HL-60/S4 treated with phorbol 12-myristate 13-acetate at 8.2 ng/mL for 4 days and 3 days (cell line): Measurements from ENCODE around the gene ANKFN1.

Source experiments
- in situ Hi-C: fragments of 300-500 bp; cut with MboI; formaldehyde crosslinking; loops from 2 replicates; pipeline ENCODE4 v1.15.0; 2022; ENCODE audit warnings: low sequenced_read_pairs

ANKFN1 gene

DNA sequence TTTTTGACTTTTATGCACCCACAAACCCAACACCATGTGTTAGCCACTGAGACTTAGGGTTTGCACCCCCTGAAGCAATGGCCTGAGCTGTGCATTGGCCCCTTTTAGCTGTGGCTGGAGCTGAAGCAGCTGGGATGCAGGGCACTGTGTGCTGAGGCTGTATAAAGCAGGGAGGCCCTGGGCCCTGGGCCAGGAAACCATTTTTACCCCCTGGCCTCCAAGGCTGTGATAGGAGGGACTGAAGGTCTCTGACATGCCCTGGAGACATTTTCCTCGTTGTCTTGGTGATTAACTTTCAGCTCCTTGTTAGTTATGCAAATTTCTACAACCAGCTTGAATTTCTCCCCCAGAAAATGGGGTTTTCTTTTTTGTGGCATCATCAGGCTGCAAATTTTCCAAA lies 6.7 kb upstream of the ANKFN1 start:
- in situ Hi-C loops, result no loop called here

DNA sequence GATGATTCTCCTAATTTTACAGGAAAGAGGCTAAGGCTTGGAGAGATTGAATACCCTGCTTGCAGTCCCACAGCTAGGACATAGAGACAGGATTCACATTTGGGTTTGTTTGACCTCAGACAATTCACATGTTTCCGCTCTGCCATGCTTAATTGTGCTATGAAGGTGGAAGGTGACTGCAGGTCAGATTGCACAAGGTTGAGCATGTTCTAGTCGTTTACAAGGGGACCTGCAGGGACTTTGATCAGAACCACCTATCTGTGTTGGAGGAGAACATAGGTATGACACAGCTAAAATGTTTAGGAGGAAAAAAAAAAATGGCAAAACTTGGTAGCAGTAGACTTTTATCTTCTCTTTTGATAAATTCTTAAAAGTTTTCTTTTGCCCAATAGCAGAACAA lies 4.9 kb upstream of the ANKFN1 start:
- in situ Hi-C loops, result no loop called here

DNA sequence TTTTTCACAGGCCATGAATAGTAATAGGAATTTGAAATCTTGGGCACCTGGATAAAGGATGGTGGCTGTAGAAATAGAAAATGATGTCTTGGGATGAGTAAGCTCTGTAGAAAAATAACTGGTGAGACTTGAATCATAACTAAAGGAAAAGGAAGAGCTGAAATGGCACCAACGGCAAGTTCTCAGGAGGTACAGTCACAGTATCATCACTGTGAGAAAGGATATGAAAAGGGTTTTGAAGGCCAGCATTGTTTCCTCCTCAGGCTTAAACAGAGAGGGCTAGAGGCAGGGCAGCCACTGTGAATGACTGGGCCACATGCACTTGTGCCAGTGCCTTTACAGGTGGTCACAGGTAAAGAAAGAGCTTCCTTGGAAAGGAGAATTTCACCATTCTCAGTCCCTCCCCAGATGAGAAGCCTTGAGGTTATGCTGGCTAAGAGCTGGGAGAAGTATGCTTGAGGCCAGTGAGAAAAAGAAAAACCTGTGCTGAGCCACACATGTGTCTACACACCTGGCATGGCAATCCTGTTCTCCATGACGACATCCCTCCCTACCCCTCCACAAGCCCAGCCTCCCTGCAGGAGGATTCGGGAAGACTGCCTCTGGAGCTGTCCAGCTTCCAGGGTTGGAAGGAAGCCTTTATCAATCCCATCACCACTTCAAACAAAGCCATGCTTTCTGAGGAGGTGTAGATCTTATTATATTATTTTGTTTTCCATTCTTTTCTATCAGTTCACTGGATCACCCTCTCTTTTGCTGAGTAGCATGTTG lies 3.8 kb upstream of the ANKFN1 start:
- in situ Hi-C loops, result no loop called here

DNA sequence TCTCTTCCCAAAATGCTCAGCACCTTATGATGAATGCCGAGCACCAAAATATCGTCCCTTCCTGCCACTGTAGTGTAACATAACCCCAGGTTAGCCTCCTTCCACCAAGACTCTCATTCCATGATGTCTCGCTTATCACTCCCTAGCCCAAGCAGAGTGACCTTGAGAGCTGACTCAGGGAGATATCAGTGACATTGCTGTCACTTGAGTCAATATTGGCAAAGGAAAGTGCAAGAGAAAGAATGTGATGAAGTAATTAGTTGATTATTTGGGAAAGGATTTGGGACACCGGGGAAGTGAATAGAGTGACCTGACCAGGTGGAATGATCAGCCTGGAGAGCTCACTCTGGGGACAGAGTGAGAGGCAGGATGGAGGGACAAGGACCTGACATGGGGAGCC lies 2.6 kb upstream of the ANKFN1 start:
- in situ Hi-C loops, result no loop called here

DNA sequence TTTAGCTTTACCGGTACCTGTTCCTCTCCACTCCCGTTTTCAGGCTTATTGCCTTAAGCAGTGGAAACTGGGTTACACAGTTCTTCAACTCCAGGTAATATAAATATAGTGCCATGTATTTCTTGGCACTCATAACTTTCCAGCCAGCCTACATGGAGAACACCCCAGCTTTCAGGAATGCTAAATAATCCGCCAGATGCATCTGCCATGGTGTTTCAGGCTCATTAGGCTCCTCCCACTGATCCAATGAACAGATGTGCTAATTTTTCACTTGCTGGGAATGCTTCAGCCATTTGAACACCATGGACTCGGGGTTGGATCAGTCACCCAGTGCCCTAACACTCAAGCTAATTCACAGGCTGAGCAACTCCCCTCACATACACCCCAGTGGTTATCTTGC lies 4.6 kb downstream of the ANKFN1 start:
- in situ Hi-C loops, result no loop called here

DNA sequence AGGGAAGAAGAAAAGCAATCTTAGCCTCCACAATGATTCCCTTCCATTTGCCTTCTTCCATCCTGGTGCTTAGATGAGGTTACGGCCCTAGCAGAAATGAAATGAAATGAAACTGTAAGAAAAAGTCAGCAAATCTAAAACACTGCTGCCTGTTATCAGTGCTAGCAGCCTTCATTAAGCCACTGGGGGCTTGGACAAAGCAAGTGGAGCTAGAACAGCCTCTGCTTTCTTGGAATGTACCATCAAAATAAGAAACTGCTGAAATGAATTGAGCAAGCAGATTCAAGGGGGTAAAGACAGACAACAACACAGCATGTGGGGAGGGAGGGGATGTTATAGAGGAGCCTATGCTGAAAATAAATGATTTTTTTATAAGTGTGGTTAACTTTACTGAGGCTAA lies 5.1 kb downstream of the ANKFN1 start:
- in situ Hi-C loops, result no loop called here

DNA sequence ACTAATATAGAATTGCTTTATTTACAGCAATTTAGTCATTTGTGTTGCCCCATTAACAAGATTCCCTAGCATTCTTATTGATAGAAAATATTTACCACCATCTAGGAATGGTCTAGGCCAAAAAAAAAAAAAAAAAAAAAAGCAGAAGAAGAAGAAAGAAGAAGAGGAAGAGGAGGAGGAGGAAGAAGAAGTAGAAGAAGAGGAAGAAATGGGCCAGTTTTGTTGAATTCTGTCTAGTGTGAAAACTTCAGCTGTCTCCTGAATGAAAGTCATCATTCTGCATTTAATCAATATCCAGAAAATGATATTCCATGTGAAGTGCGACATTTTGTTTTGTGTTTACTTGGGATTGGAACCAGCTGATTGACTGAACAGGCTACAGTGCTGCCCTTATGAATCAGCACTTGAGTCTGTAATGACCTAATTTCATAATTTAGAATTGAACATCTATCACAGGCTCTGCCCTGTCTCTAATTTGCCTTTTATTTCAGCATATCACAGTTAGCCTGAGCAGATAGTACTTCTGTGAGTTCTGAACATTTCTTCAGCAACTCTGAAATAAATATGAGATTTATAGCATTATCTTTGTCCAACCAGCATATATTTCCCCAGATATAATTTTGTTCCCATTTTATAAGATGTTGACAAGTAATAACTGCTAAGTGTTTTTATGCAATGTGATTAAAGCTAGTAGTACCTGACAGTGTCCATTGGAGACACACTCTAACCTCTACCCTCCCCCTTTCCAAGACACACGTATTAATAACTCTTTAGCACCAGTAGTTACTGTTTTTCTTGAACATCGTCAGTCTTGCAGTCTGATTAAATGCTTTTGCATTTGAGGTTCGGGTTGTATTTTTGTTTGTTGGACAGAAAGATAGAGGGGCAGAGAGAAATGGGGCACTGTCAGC lies 5.9 kb downstream of the ANKFN1 start:
- in situ Hi-C loops, result no loop called here

DNA sequence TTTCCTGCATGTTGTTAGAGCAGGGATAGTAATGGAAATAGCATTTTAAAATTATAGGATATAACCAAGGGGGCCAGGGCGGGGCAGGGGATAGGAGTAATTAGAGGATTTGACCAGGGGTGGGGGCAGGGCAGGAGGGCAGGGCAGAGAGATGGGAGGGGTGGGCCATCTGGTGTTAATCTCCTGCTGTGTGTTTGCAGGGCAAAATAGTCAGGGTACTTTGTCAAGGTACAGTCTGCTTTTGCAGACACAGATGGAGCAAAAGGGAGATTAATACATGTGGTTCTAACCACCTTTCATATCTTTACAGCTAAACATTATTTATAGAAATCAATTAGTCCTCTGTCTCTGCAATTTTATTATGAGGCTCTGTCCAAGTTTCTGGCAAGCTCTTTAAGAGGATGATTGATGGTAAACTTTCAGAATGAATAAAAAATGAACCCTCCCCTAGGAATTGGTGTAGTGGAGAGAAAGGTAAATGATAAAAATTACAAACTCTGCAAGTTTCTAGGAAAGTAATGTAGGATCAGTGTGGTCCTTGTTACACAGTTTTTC lies 6.6 kb downstream of the ANKFN1 start:
- in situ Hi-C loops, result no loop called here

DNA sequence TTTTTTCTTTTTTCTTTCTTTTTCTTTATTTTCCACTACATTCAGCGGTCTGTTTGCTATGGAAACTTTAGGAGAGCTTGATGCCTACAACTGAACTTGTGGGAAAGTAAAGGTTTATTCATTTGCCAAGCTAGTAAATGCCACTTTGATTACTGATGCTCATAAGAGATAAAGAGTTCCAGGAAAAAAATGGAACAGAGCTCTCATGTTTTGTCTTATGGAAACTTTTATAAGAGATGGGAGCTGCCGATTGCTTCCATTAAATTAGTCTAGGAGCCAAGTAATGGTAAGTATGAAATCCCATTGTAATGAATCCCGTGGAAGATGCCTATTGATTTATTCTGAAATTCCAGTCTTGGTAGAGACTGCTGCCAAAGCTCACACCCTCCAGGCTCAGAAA lies 7.1 kb downstream of the ANKFN1 start:
- in situ Hi-C loops, result no loop called here

DNA sequence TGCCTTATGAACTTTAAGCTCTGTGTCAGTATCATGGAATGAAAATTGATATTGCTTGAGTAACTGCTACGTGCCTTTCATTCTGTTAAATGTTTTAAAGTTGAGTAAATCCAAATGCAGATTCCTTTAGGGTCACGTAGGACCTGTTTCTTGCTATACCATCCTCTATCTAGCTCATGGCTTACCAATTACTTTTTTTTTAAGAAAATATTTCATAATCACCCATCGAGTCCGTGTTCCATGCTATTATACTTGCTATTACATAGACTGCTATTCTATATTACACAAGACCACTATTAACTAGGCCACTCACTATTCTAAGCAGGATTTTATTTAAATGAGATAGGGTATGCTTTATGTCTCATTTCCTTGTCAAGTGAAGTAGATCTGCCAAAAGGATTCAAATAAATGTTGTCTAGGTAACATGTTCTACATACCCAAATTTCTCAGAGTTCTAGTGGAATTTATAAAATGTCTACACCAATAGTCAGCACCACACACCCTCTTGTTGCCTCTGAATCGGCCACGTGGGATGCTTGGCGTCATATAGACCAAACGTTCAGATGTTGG lies 11.9 kb downstream of the ANKFN1 start:
- in situ Hi-C loops, result no loop called here

DNA sequence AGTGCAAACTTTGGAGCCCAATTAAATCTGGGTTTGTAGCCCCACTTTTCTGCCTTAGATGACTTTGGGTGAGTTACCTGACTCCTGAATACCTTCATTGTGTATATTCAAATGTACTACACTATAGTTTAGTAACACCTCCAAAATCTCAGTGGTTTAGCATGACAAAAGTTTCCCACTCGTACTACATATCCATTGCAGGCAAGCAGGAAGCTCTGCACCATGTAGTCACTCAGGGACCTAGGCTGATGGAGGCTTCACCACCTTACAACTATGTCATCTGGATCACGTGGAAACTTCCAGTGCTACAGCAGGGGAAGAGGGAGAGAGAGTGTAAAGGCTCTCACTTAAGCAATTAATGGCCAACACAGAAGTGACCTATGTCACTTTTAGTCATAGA lies 14.2 kb downstream of the ANKFN1 start:
- in situ Hi-C loops, result no loop called here

DNA sequence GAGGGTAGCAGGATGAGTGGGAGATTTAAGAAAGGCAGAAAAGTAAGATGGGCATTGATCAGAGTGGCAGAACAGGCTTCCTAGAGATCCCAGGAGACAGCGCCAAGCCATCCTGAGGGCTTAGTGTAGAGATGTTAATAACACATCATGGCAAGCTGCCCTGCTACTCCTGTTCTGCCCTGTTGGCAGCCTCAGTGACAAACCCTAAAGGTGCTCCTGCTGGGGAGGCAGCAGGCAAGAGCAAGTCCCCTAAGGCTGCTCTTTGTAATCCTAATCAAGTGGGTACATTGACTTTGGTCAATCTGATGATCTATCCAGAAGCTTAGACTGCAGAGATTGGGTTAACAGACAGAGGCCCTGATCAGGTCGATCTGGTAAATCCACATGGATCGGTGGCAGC lies 16.3 kb downstream of the ANKFN1 start:
- in situ Hi-C loops, result no loop called here

DNA sequence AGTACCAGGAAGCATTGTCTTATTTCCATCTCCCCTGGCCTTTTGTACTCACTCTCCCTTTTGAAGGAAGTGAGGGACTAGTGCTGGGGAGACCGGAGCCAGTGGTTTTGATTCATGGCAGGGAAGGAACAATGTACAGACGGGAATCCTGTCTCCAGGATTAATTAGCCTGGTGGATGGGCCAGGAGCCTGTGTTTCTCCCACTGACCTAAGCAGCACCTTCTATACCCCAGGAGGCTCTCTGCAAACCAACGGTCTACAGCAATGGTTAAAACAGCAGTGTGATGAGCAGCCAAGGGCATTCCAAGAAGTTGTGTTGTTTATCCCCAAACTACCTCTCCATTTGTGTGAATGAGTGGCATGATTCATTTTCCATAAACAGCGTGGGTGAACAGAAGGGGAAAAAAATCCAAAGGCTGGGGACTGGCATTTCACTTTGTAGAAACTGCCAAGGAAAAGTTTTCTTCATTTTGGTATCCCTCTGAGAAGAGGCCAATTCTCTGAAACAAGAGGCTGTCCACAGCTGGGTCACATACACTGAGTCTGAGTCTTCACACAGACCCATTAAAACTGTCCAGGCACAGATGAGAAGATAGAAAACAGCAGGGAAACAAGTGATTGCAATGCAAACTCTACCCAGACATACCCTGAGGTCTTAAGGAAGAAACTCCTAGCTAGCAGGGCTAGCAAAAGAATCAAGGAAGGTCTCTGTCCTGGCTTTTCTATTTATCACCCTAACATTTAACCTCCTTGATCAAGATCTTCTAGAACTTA lies 18.1 kb downstream of the ANKFN1 start:
- in situ Hi-C loops, result no loop called here

DNA sequence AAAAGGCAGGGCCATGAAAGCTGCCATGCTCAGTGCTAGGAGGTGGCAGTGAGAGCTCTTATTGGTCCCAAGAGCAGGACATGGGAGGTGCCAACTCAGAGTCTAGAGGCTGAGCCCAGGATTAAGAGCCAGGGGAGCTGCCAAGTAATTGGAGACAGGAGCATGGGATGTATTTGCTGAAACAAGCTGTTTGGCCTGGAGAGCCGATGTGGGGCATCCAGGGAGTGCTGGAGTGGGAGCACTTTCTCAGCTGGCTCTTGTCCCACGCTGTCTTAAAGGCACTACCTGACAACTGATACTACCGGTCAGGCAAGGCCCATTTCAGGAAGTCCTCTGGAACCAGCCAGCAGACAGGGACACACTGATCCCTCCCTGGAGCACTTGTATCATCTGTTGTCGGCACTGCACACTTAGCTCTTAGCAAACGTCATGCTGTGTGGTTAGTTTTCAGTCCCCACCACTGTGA lies 19.3 kb downstream of the ANKFN1 start:
- in situ Hi-C loops, result no loop called here

DNA sequence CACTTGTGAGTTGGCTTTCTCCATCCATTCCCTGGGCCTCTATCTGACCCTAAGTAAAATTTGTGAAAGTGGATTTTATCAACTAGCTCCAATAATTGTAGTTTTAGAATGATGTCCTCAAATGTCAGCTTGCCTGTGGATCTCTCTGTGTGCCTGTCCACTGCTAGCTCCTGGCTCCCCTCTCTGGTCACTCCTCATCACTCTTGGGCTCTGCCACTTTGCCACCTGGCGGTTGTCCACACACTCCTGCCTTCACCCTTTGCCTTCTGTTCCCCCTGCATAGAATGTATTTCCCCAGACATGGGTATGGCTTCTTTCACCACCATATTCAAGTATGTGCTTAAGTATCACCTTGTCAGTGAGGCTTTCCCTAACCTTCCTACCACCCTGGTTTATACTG lies 19.8 kb downstream of the ANKFN1 start:
- in situ Hi-C loops, result no loop called here

DNA sequence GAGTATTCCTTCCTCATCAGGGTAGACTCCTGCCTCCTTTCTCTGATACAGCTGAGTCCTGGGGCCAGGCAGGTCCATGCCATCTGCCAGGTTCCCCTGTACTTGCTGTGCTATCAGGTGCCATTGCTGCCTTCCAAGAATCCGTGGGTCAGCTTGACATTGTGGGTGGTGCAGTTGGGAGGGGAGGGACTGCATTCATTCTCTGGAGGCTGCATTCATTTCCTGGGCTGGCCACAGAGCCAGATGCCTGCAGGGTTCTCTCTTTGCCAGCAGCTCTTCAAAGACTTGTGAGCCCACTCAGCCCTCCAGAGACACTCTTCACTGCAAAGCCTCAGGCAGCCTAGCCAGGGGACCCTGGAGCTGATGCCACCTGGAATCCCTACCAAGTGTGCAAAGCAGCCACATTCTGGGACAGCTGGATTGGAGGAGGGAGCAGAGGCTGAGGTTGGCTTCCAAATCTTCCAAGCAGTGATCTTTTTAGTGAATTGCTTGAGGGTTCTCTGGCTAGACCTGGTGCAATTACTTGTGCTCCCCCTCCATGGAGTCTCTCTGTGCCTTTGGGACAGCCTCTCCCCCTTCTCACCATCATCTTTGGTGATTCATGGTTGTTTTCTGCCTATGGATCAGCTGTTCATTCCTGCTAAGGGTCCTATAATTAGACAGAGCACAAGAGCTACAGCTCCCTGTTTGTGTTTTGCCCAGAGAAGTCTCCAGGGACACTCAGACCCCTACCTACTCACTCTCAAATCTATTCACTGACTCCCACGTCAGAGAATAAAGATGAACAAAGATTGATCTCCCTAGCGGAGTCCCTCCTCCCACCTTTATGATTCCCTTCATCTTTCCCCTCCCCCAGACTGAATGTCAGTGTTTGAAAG lies 20.9 kb downstream of the ANKFN1 start:
- in situ Hi-C loops, result no loop called here

DNA sequence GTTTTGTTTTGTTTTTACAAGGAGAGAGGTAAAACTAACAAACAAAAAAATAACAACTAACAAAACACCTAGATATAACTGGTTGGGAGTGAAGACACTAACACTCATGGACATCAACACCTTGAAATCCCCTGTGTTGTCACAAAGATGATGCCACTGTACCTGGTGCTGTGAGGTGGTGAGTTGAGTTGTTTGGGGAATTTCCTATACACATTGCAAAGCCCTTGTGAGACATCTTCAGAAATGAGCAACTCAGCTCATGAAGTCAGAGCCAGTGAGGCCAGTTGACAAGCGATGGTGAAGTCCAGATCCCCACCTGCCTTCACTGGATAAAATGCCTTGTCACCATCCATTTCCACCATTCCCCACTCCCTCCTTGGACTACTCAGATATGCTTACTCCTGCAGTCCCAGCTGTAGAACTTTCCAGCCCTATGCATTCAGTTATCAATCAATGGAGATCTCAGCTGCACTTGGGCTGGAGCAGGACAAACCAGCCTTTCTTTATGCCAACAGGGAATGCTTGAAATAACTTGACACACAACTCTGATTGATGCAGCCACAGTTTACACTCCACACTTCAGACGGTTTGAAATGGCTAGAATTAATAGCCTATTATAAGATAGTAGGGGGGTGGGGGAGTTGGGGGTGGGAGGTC lies 22.2 kb downstream of the ANKFN1 start:
- in situ Hi-C loops, result no loop called here

DNA sequence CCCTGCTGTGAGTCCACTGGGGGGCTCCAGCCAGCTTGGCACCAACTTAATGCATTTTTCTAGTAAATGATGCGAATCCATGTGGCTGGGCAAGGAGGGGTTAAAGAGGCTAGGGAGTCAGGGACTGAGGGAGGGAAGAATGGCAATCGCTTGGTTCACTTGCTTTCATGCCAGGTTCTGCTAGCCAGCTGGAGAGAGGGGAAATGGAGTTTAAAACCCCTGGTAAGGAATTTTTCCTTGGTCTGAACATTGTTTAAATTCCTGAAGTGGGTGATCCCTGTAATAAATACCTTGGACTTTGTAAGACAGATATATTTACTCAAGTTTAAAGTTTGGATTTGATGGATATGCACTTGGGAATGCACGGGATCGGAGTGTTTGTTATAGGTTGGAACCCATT lies 22.8 kb downstream of the ANKFN1 start:
- in situ Hi-C loops, result no loop called here

DNA sequence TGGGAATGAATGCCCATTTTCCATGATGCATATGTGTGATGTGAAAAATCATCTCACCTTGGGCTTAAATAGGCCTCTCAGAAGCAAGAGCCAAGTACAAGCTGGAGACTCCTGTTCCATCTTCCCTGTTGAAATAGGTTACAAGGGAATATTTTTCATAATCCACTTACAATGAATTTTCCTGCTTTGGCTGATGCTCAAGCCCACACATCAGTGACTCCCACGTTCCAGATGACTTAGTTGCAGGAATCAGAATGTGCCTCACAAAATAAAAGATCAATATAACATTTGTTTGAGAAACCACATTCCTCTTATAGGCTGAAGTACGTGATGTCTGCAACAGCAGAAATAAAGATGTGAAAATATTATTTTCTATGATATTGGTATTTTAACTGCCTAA lies 24.1 kb downstream of the ANKFN1 start:
- in situ Hi-C loops, result no loop called here
